NCI-H2196 treated with DMSO at 0.1 percent for 48 hours (cell line): ENCODE results near the gene PAX7.

Experiments
- DNase-seq: peaks from one replicate; lab custom pipeline; 2025; ENCODE audit not compliant: unreplicated experiment; lab: John Stamatoyannopoulos, UW

PAX7 gene

DNA sequence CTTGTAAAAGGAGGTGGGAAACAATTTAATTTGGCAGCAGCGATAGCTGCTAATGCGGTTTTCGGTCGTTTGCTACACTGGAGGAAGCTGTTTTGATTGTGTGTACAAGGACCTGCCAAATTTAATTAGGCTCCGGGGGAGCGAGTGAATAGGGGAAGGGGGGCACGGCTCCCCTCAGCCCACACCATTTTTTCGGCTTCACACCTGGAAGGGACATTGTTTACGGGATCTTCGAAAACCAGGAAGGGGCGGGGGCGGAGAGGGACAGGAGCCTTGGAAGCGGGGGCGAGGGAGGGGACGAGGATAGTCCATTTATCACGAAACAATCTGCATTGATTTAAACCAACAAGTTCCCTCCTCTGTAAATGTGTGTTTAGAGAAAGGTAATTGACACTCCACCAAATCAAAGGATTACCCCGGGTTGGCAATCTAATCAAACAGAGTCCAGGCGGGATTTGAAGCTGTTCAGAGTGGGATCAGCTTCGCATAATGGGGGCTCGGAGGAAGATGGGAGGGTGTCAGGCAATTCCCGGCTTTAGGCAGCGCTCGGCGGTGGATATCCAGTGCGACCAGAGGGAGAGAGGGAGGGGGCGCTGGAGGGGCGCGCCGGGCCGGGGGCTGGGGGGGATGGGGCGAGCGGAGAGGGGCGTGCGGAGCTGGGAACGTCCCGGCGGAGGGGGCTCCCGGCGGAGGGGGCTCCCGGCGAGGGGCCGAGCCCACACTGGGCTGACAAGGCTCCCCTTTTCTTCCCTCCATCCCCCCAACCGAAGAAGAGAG, 9.8 kb downstream of the PAX7 start:
- DNase-seq, result no peak

DNA sequence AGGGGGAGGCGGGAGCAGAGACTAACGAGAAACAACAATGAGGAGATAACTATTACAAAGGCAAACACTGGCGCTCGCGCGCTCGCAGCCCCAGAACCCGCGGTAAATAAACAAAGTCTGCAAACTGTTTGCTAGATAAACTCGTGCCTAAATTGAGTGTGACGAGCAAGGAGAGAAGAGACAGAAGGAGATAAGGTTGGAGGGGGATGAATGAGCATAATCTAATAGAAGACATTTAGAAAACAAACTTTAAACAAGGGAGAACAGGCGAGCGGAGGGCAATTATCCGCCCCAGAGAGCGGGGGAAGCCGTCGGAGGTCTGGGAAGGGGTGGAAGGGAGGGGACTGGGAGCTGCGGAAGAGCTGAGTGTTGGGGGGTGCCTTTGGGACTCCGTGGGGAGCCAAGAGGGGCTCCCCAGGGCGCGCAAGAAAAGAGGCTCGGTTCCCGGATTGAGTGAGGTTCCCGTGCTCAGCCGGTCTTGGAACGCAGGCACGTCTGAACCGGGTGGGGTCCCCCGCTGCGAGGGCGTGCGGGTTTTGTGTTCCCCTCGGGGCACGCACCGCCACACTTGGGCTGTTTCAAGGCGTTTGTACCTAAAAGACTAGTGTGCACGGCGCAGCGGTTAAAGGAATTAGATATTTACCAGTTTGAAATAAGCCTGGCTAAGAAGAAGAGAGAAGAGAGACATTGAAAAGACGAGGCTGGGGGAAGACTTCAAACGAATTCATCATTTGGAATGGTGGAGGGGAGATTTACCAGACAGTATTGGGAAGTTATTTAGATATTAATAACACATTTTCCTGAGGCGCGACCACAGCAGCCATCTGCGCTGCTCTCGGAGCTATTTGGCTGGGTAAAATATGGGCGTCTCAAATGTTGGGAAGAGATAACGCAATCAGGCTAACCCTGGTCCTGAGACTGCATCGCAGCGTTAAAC, 10.6 kb downstream of the PAX7 start:
- no peak for DNase-seq

DNA sequence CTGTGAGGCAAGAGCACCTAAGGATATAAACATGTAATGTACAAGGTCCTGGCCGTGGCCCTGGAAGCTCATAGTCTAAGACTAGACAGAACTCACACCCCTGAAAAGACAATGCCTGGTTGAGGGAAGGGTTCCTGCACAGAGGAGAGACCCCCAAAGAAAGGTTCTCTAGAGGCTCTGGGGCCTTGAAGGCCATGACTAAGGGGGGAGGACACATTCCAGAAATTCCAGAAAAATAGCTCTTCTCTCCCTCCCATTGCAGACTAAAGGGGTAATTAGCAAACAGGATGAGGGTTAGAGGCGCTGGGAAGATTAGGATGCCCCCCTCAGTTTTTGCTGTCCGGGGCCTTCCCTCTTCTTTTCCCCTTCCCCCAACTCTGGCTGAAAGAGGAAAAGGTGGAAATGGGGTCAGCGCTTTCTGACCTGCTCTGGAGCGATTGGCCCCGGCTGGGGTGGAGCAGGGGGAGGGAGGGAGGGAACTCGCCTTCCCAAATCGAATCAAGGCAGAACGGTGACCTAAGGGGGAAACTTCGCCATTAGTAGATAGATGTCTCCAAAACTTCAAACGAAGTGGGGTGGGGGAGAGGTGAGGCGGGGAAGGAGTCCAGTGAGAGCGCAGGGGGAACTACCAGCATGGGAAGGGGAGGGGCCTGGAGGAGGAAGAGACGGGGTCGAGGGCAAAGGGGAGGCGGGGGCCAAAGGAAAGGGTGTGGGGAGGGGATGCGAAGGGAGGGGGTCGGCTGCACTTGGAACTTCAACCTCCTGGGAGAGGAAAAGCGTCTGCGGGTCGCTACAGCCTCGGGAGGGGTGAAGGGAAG, 11.8 kb downstream of the PAX7 start:
- DNase-seq, result no peak

DNA sequence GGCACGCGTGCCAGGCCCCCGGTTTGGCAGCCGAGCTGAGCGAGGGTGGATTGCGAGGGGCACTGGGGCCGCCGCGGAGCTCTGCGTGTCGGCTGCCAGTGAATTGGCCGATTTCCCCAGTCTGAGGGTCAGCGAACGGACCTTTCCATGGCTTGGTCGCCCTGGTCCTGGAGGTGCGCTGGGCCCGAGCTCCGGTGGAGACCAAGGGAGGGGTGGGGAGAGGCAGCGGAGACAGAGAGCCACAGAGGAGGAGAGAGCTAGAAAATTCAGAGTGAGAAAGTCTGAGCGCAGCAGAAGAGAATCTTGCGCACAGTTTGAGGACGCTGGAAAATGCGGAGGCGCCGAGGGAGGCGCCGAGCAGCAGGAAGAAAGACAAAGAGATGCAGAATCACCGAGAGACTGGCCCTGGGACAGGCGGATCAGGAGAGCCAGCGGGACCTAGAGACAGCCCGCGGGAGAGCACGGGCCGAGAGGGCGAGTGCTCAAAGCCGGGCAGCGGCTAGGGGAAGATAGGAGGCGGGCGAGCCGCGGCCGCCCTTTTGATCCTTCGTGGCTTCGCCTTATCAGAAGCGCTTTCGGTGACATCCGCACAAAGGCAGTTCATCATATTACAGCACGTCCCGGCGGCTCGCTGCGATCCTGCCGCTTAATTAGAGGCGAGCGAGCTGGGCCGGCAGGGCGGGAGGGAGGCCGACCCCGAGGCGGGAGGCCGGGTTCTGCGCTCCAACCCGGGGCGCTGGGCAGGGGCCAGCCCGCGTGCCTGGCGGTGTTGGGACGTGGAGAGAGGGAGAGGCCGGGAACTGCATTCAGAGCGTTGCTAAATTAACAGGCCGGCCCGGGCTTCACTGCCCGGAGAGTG, 12.7 kb downstream of the PAX7 start:
- no peak for DNase-seq

DNA sequence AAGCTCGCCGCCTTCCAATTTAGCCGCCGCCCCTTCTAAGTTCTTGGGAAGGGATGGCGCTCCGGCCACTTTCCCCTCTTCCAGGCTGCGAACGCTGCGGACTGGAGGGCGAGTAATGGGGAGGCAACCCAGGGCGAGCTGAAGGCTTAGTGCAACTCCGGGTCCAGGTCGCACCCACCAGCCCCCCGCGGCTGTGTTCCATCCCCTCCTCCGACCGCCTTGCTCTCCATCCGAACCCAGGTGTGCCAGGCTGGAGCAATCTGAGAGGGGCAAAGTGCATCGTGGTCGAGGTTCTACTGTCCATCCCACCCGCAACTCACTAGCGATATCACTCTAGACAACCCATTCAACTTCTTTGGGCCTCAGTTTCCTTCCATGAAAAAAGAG, 13.4 kb downstream of the PAX7 start:
- DNase-seq, result no peak

DNA sequence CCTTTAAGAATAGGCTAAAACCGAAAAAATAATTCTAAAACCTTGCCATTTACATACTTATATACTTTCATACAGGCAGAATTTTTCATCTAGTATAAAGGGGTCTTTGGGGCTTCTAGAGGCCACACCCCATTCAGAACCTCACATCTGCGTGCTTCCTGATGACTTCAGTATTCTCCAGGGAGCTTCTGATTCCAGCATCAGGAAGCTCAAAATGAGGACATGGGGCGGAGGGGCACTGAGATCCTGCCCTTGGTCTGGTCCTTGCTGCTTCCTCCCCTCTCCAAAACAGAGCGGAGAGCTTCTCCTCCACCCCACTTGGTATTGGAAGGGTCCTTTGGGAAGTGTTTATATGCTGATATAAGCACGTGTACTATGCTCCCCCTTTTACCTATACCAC, 13.8 kb downstream of the PAX7 start:
- DNase-seq, result no peak

DNA sequence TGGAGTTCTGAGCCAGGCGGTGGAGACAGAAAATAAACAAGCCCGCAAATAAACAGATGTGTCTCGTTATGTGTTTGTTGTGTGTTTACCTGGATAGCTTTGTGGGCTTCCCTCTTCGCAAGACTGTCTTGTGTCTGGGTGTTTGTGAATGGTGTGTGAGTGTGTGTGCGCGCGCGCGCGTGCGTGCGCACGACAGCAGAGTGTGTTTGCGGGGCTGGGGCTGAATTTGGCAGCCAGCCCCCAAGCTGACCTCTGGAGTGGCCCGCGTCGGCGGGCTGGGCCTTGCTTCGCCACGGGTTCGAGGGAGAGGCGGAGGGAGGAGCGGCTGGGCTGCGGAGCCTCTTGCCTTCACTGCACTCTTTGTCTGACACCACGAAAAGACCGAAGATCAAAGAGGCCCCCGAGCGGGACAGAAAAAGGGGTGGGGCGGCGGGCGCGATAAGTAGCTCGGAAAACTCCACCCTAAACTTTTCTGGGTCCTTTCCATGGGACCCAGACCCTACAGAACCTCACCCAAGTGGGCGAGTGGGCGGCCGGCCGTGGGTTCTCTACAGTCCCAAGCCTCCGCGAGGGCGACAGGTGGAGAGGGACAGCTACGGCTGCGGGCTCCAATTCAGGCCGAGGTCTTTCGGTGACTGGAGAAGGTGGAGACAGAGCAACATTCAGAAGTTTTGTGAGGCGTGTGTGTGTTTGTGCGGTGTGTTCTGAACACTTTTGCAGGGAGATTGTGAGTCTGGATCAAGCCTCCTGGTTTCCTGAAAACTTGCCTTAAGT, 14.5 kb downstream of the PAX7 start:
- DNase-seq, result no peak

DNA sequence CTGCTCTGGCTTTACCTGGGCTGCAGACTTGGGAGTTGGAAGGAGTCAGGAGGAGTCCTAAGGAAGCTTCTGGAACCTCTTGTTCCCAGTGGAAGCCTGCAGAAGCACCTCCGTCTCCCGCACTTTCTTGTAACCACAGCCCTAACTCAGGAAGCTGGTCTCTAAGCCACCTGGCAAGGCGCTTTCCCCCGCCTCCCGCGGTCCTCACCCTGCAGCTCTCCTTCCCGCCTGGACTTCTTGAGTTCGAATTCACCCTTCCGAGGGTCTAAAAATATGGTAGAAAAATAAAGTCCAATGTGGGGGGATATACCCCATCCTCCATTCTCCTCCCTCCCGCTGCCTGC, 15.1 kb downstream of the PAX7 start:
- no peak for DNase-seq

DNA sequence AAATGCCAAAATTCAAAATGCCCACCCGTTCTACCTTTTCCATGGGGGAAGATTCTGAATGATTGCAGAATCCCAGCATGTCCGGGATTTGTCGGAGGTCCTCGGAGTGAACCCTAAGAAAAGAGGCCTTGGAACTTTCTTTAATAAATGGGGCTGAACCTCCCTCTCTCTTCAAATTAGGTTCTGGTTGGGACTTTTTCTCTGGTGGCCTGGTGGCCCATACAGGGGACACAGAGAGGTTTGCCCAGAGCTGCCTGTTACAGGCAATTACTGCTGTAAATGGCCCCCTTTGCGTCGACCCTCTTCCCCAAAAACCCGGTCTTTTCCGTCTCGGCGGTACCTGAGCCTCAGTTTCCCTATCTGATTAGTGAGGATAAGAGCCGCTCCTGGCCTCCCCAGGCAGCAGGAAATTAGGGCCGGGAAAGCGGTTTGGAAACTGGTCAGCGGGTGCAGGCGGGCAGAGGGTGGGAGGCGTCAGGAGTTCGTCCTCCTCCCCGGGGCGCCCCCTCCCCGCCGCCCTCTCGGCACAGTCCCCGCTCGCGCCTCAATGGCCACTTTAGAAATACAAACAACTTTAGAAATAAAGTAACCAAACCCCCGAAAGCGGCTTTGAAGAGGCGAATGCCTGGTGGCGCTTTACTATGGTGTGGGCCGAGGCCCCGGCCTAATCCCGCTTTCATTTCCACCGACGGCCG, 15.6 kb downstream of the PAX7 start:
- DNase-seq, result no peak

DNA sequence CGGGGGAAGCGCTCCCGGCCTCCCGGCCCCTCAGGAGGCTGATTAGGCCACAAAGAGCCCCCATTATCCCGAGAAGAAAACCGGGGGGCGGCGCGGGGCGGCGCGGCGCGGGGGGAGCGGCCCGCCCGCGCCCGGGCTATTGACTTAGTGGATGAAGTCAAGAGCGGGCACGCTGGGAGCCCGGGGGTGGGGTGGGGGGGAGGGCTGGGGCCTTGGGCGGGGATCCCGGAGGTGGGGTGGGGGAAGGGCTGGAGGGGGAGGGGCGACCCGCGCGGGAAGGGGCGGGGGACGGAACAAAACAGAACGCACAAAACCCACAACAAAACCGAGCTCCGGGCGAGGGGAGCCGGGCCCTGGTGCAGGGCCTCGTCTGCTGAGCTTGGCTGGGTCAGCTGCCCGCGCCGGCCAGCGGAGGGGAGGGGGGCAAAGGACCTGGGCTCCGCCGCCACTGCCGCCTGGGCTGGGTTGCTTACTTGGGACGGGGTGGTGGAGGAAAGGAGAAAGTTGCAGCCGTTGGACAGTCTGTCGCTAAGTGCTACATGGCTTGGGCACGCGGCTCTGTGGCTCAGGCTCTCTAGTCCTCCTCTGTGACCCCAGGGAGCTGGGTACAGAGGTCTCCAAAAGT, 16.3 kb downstream of the PAX7 start:
- DNase-seq, result no peak

DNA sequence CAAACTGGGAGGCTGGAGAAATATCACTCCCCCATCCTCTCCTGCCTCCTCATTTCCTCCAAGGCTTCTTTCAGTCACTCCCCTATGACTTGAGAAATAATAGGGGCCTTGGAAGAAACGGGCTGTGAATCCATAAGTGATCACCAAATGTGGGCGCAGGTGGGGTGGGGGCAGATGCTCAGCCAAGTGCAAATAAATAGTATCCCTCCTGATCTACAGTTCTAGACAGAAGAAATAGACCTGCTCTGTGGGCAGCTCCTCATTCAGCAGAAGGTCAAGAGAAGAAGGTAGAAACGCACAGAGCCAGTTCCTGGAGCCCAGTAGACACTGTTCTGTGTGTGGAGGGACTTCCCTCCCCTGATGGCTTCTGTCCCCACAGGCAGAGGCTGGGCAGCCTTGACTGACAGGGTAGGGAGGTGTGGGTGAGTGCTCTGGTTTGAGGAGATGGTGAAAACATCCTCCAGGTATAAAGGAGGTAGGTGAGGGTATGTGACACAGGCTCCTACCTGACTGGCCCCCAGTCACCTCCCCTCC, 17.1 kb downstream of the PAX7 start:
- DNase-seq, result no peak

DNA sequence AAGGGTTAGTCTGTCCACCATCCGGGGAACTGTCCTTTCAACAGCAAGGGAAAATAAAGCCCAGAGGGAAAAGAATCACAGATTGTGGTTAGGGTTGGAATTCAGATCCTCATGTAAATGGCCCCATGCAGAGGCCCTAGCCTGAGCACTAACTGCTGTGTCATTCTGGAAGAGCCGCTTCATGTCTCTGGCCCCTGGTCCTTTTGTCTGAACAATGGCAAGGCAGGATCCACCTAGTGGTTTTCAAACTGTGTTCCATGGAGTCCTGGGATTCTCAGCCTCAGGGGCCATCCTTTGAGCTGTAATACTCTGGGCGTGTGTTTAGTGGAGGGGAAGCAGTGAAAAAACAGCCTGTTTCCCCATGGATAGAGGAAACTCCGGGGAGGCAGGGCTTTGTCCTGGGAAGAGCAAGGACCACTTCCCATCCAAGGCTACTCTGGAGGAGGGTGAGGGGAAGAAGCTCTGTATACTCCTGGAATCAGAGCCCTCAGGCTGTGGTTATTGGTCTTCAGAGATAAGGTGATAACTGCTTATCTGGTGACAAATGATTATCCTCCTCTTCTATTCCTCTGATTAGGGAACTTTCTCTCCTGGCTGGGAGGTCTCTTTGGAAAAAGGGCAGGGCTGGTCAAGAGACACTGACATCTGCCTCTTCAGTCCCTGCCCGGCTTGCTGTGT, 19.2 kb downstream of the PAX7 start:
- no peak for DNase-seq

DNA sequence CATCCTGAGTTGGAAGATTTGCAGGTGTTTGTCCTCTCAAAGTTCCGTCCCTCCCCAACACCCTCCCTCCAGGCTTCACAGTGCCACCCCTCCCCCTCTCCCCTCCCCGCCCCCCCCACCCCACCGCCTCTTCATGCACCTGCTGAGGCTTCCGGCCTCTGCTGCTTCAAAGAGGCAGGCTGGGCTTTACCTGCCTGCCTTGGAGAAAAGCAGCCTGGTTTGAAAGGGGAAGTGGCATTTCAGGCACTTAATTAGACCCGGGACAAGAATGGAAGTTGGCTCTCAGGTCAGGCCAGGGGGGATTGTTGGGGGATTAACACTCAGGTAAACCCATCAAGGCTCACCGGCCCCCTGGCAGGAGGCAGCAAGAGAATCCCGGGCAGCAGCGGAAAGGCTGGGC, 21.1 kb downstream of the PAX7 start:
- DNase-seq, result no peak

DNA sequence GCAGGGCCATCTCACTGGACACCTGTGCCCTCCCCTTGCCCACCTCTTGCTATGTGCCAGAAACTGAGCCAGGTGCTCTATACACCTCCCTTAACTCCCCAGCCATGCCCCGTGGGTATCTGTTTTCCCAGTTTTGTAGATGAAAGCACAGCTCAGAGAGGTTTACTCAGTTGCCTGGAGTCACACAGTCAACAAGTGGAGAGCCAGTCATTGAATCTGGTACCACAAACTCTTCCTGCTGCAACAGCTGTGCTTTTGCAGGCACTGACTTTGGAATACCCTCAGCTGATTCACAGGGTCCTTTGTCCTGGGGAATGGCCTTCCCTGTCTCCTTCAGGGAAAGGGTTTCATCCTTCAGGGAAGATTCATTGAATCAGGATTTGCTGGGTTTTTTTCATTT, 22.1 kb downstream of the PAX7 start:
- no peak for DNase-seq

DNA sequence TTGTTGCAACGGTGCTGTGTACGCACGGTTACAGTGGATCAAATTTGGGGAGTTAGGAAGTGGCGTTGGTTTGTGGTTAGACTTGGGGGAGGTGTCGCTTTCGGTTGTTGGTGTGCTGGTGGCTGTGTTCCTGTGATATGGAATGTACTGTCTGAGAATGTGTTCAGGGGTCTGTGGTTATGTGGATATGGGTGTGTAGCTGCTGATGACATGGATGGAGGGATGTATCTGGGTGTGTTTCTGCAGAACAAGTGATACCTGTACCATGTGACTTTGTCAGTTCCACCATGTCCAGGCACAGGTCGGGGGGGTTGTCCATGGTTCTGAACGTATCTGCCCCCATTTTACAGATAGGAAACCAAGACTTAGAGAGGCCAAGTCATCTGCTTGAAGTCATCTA, 22.7 kb downstream of the PAX7 start:
- DNase-seq, result no peak

DNA sequence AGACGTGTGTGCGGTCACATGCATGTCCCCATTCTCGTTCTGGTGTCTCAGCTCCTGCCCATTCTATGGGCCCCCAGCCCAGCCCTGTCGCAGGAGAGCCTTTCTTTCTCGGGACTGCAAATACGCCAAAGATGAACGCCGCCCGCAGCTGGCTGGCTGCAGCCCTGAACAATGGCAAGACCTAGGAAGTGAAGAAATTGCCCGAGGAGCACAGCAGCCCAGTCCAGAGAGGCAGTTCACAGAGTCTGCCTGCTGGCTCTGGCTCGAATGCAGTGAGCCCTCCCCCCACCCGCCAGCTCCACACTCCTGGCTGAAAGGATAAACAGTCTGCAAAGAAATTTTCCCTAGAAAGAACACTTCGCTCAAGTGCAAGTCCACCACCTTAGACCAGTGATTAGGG, 23.3 kb downstream of the PAX7 start:
- no peak for DNase-seq

DNA sequence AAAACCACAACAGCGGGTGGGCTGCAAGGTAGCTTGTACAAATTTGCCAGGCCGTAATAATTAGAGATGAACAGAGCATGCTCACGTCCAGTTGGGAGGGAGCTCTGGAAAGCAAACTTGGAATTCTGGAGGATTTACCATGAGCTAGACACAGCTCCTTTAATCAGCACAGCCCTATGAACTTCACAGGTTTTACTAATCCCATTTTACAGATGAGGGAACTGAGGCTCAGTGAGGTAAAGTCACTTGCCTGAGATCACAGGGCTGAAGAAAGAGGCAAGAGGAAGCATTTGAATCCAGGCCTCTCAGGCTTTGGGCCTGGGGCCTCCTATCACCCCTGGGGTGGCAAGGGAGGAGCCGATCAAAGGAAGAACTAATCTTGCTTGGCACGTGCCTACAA, 24.0 kb downstream of the PAX7 start:
- no peak for DNase-seq
